IMR-90 (cell line): Measurements from ENCODE around the gene ACOX3. TPM values are rescaled to one million over a fixed set of nuclear protein-coding genes. Genes with fewer than 3 reads are reported as not detected.

Experiments used
- ATAC-seq: fragments of 200-7000 bp; cut with Tn5 transposase; 2 replicates; pipeline ENCODE4 v1.9.1; 2020; ENCODE audit warnings: low read depth, mild to moderate bottlenecking, moderate library complexity
- BruUV-seq: library from RNA; stranded (reverse); fragments of 400-500 nt; replicated peaks from 2 replicates; lab custom pipeline; 2021; lab: Mats Ljungman, UMichigan
- CTCF ChIA-PET: fragments of 300-600 bp; formaldehyde crosslinking; extraction: SDS; loops from one replicate; lab custom pipeline; 2021; ENCODE audit warnings: antibody characterized with exemption; lab: Yijun Ruan, JAX
- POLR2A ChIA-PET: fragments of 300-600 bp; sonication (Branson Sonifier 250); formaldehyde crosslinking; loops from one replicate; lab custom pipeline; 2022; ENCODE audit warnings: antibody characterized with exemption; ENCODE audit not compliant: unreplicated experiment; lab: Charles Lee
- DNase-seq: peaks from one replicate; pipeline ENCODE4 v3.0.0; 2013
- H2AFZ ChIP-seq: replicated peaks from 2 replicates; pipeline ENCODE3; 2013; ENCODE audit warnings: low read length, mild to moderate bottlenecking; ENCODE audit not compliant: poor library complexity
- H2AK5ac ChIP-seq: 2 replicates; pipeline ENCODE4 v1.6.1; 2013; ENCODE audit warnings: low read depth, low read length, inconsistent platforms
- H2AK9ac ChIP-seq: replicated peaks from 2 replicates; pipeline ENCODE3; 2013; ENCODE audit warnings: mild to moderate bottlenecking, low read depth, low read length, moderate library complexity; ENCODE audit not compliant: poor library complexity
- H2BK120ac ChIP-seq: 2 replicates; pipeline ENCODE4 v1.6.1; 2013; ENCODE audit warnings: low read depth, low read length, inconsistent platforms
- H2BK15ac ChIP-seq: 3 replicates; pipeline ENCODE4 v1.6.1; 2013; ENCODE audit warnings: low read depth, low read length, inconsistent platforms
- H2BK20ac ChIP-seq: 2 replicates; pipeline ENCODE4 v1.6.1; 2013; ENCODE audit warnings: low read depth, mild to moderate bottlenecking, inconsistent platforms, low read length, moderate library complexity
- H2BK5ac ChIP-seq: 2 replicates; pipeline ENCODE4 v1.6.1; 2013; ENCODE audit warnings: mild to moderate bottlenecking, low read depth, low read length, inconsistent platforms; ENCODE audit not compliant: poor library complexity, severe bottlenecking
- H3K14ac ChIP-seq: replicated peaks from 2 replicates; pipeline ENCODE4 v1.6.1; 2013; ENCODE audit warnings: low read depth, low read length, inconsistent platforms
- H3K18ac ChIP-seq: 2 replicates; pipeline ENCODE4 v1.6.1; 2013; ENCODE audit warnings: low read depth, low read length, control low read depth
- H3K23ac ChIP-seq: 2 replicates; pipeline ENCODE4 v1.6.1; 2013; ENCODE audit warnings: low read depth, low read length, inconsistent platforms
- H3K27ac ChIP-seq: 2 replicates; pipeline ENCODE4 v1.5.1; 2013; ENCODE audit warnings: mild to moderate bottlenecking, control low read depth, low read length; ENCODE audit not compliant: insufficient read depth
- H3K27me3 ChIP-seq: 2 replicates; pipeline ENCODE4 v1.6.1; 2013; ENCODE audit warnings: low read length; ENCODE audit not compliant: control insufficient read depth, insufficient read depth
- H3K36me3 ChIP-seq: 2 replicates; pipeline ENCODE4 v1.6.1; 2013; ENCODE audit warnings: low read length, mixed read lengths; ENCODE audit not compliant: control insufficient read depth, insufficient read depth
- H3K4ac ChIP-seq: 2 replicates; pipeline ENCODE4 v1.6.1; 2013; ENCODE audit warnings: low read depth, low read length, inconsistent platforms
- H3K4me1 ChIP-seq: 2 replicates; pipeline ENCODE4 v1.6.1; 2013; ENCODE audit warnings: low read length, mixed read lengths; ENCODE audit not compliant: control insufficient read depth, insufficient read depth
- H3K4me2 ChIP-seq: 2 replicates; pipeline ENCODE4 v1.6.1; 2013; ENCODE audit warnings: low read depth, mild to moderate bottlenecking, control low read depth, low read length, moderate library complexity
- H3K4me3 ChIP-seq: 2 replicates; pipeline ENCODE4 v1.5.1; 2013; ENCODE audit warnings: low read depth, mild to moderate bottlenecking, control low read depth, low read length, moderate library complexity; ENCODE audit not compliant: insufficient read depth
- H3K56ac ChIP-seq: 2 replicates; pipeline ENCODE4 v1.6.1; 2013; ENCODE audit warnings: low read length, inconsistent platforms; ENCODE audit not compliant: insufficient read depth; ENCODE audit errors: extremely low read depth
- H3K79me1 ChIP-seq, 2 experiments: 2 replicates each; pipeline ENCODE4 v1.6.1; 2013; ENCODE audit warnings: low read length in 2 of 2, inconsistent platforms in 1 of 2, low read depth in 1 of 2
- H3K9ac ChIP-seq: 2 replicates; pipeline ENCODE4 v1.6.1; 2013; ENCODE audit warnings: low read depth, low read length, control low read depth
- H3K9me1 ChIP-seq: 2 replicates; pipeline ENCODE4 v1.6.1; 2013; ENCODE audit warnings: low read length, inconsistent platforms; ENCODE audit not compliant: insufficient read depth
- H3K9me3 ChIP-seq: 2 replicates; pipeline ENCODE4 v1.6.1; 2013; ENCODE audit warnings: low read length; ENCODE audit not compliant: control insufficient read depth, insufficient read depth
- H4K20me1 ChIP-seq: 2 replicates; pipeline ENCODE4 v1.6.1; 2013; ENCODE audit warnings: low read length, inconsistent platforms; ENCODE audit not compliant: insufficient read depth
- H4K5ac ChIP-seq: 2 replicates; pipeline ENCODE4 v1.6.1; 2013; ENCODE audit warnings: mild to moderate bottlenecking, low read depth, low read length, control low read depth
- H4K8ac ChIP-seq, 2 experiments: 2 replicates each; pipeline ENCODE4 v1.6.1; 2013; ENCODE audit warnings: low read depth in 2 of 2, low read length in 2 of 2, control low read depth in 1 of 2, inconsistent platforms in 1 of 2
- H4K91ac ChIP-seq: 2 replicates; pipeline ENCODE4 v1.6.1; 2013; ENCODE audit warnings: low read depth, low read length, inconsistent platforms; ENCODE audit not compliant: insufficient read depth
- BHLHE40 ChIP-seq: fragments of 150-350 bp; IDR thresholded peaks from 2 replicates; pipeline ENCODE4 v1.6.1; 2016; ENCODE audit warnings: mild to moderate bottlenecking, low read depth, low read length
- CEBPB ChIP-seq: IDR thresholded peaks from 2 replicates; pipeline ENCODE4 v1.6.1; 2012; ENCODE audit warnings: low read depth, low read length, improper control_type of control experiment
- CHD1 ChIP-seq: IDR thresholded peaks from 2 replicates; pipeline ENCODE4 v1.6.1; 2012; ENCODE audit warnings: low read depth, low read length, improper control_type of control experiment
- FOS ChIP-seq: fragments of 150-350 bp; IDR thresholded peaks from 2 replicates; pipeline ENCODE4 v1.6.1; 2016; ENCODE audit warnings: low read depth, low read length
- MAFK ChIP-seq: IDR thresholded peaks from 2 replicates; pipeline ENCODE4 v1.6.1; 2012; ENCODE audit warnings: low read depth, low read length, improper control_type of control experiment
- MAZ ChIP-seq: IDR thresholded peaks from 2 replicates; pipeline ENCODE4 v1.6.1; 2012; ENCODE audit warnings: low read depth, mild to moderate bottlenecking, low read length, improper control_type of control experiment, moderate library complexity, borderline replicate concordance
- MXI1 ChIP-seq: IDR thresholded peaks from 2 replicates; pipeline ENCODE4 v1.6.1; 2012; ENCODE audit warnings: low read depth, mild to moderate bottlenecking, low read length, moderate library complexity, borderline replicate concordance
- NFE2L2 ChIP-seq: fragments of 150-350 bp; IDR thresholded peaks from 2 replicates; pipeline ENCODE4 v1.6.1; 2016; ENCODE audit warnings: low read depth, mild to moderate bottlenecking, low read length
- POLR2A ChIP-seq: IDR thresholded peaks from 2 replicates; pipeline ENCODE4 v1.6.1; 2012; ENCODE audit warnings: mild to moderate bottlenecking, low read depth, low read length
- RAD21 ChIP-seq: IDR thresholded peaks from 2 replicates; pipeline ENCODE4 v1.6.1; 2012; ENCODE audit warnings: low read length, improper control_type of control experiment
- RCOR1 ChIP-seq: IDR thresholded peaks from 2 replicates; pipeline ENCODE4 v1.6.1; 2012; ENCODE audit warnings: mild to moderate bottlenecking, low read length, improper control_type of control experiment; ENCODE audit not compliant: insufficient replicate concordance
- RFX5 ChIP-seq: IDR thresholded peaks from 2 replicates; pipeline ENCODE4 v1.8.0; 2012; ENCODE audit warnings: low read depth, mild to moderate bottlenecking, low read length, moderate library complexity
- SMC3 ChIP-seq: fragments of 150-350 bp; IDR thresholded peaks from 2 replicates; pipeline ENCODE4 v1.6.1; 2016; ENCODE audit warnings: low read depth, mild to moderate bottlenecking, antibody characterized with exemption, low read length, moderate library complexity
- WGBS, 2 experiments: methylation state at CpG; one replicate each; pipeline versions ENCODE4 v1.1.5 to v1.1.7; 2013; ENCODE audit warnings: missing lambda C conversion rate in 2 of 2; ENCODE audit not compliant: insufficient read length in 1 of 2; ENCODE audit errors: extremely low coverage in 2 of 2; 5-methylcytosine and 5-hydroxymethylcytosine counted together
- dilution Hi-C: fragments of 300-500 bp; cut with HindIII; formaldehyde crosslinking; loops from one replicate; pipeline ENCODE4 v1.14.3; 2018; ENCODE audit warnings: low sequenced_read_pairs; ENCODE audit not compliant: unreplicated experiment
- in situ Hi-C: fragments of 300-500 bp; cut with MboI; formaldehyde crosslinking; loops from 3 replicates; pipeline ENCODE4 v1.14.3; 2019; ENCODE audit warnings: low sequenced_read_pairs, inconsistent platforms, mixed read lengths
- intact Hi-C: fragments of 100-400 bp; cut with micrococcal nuclease; formaldehyde crosslinking; loops from 2 replicates; pipeline ENCODE4 v1.10.0; 2022
- polyA plus RNA-seq, 3 experiments: library from polyadenylated mRNA; depleted of rRNA; stranded (reverse); fragments of >200 nt; gene quantifications; 2 replicates each; pipeline ENCODE4 v1.2.3, GENCODE V29; 2012; ENCODE audit warnings: low replicate concordance in 1 of 3
- total RNA-seq: library from RNA; depleted of rRNA; stranded (reverse); fragments of >200 nt; gene quantifications from 2 replicates; pipeline ENCODE4 v1.2.3, GENCODE V29; 2012
- TF ChIP-seq, protein P1 (sequence below): fragments of 150-350 bp; IDR thresholded peaks from 2 replicates; pipeline ENCODE4 v1.6.1; 2017; ENCODE audit warnings: mild to moderate bottlenecking, antibody characterized with exemption, low read length, low read depth
- TF ChIP-seq, protein P2 (sequence below): fragments of 150-350 bp; IDR thresholded peaks from 2 replicates; pipeline ENCODE4 v1.6.1; 2016; ENCODE audit warnings: low read depth, mild to moderate bottlenecking, low read length, moderate library complexity, borderline replicate concordance
- TF ChIP-seq, protein P3 (sequence below): conservative IDR thresholded peaks from 2 replicates; pipeline ENCODE4 v1.5.1; 2012; ENCODE audit warnings: mild to moderate bottlenecking, low read depth, low read length, improper control_type of control experiment

The ACOX3 gene
- total and polyA plus RNA-seq, 2 of the 4 experiments (the other 2 are of a cell fraction): 15.2 to 25.8 TPM

DNA sequence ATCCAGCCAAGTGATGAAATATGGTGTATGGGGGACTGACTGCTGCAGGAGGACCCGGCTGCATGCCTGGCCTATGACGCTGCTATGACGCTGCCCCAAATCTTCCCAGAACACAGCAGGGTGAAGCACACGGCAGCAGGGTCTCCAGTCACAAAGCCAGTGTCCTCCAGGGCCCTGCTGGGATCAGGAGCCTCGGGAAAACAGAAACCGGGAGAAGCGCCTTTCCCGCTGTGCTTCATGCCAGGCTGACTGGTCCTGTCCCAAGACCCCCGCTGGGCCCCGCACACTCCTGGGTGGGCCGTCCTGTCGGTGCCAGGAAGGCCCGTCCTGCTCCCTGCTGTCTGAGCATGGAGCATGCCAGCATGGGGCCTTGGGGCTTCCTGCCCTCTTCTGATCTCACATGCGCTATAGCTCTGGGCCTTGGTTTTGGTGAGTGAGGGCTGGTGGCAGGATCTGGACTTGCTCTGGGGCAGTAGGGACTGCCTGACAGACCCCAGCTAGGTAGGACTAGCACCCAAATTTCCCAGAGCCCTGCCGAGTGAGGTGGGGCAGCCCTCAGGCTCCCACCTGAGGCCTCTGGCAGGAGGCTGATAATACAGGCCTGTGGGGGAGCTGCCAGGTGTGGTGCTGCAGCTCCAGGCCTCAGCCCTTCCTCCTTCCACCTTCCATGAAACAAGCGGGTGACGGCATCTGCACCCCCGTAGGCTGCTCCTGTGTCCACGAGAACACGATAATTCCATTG, 64.0 kb downstream of the ACOX3 start:
- ChIA-PET POLR2A (no interaction called here), CTCF (interaction anchor here (0.6 kb wide), 1 partner anchor 10 kb away, joined by 4 read pairs; no protein-coding TSS in a partner anchor)
- Histone ChIP-seq H3K4me1 (no peaks in the 10 kb centered on the region), H3K27me3 (no peaks in the 10 kb centered on the region), H2AK9ac (no peak overlapping the region), H3K23ac (no peak overlapping the region), H2BK20ac (no peak overlapping the region), H4K5ac (no peak overlapping the region), H3K4me3 (no peak overlapping the region), H3K4me2 (no peak overlapping the region), H4K8ac (no peak overlapping the region), H2BK120ac (no peak overlapping the region), H2AK5ac (no peak overlapping the region), H4K91ac (no peak overlapping the region), H3K36me3 (peaks cover 20% of the 10 kb centered on the region), H3K9ac (no peak overlapping the region), H4K20me1 (no peaks in the 10 kb centered on the region; the same call in 1 of the 2 replicates), H2AFZ (no peak overlapping the region), H3K27ac (no peak overlapping the region), H3K9me3 (no peaks in the 10 kb centered on the region), H3K56ac (no peak overlapping the region), H3K4ac (no peak overlapping the region), H3K18ac (no peak overlapping the region), H2BK15ac (no peak overlapping the region), H2BK5ac (no peak overlapping the region), H3K79me1 (no peaks in the 10 kb centered on the region), H3K14ac (no peak overlapping the region), H3K9me1 (no peaks in the 10 kb centered on the region)
- ATAC-seq (no peak), DNase-seq (no peak)
- dilution Hi-C loops (no loop called here), intact Hi-C loops (no loop called here), in situ Hi-C loops (no loop called here)
- no peak for TF ChIP-seq MAZ
- no peak for TF ChIP-seq RAD21
- no peak for TF ChIP-seq NFE2L2
- no peak for TF ChIP-seq RCOR1
- TF ChIP-seq SMC3: no peak
- TF ChIP-seq RFX5: no peak
- no peak for TF ChIP-seq FOS
- no peak for TF ChIP-seq CEBPB
- no peak for TF ChIP-seq MXI1
- TF ChIP-seq, protein P1, sequence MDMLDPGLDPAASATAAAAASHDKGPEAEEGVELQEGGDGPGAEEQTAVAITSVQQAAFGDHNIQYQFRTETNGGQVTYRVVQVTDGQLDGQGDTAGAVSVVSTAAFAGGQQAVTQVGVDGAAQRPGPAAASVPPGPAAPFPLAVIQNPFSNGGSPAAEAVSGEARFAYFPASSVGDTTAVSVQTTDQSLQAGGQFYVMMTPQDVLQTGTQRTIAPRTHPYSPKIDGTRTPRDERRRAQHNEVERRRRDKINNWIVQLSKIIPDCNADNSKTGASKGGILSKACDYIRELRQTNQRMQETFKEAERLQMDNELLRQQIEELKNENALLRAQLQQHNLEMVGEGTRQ: no peak
- TF ChIP-seq MAFK: no peak
- no peak for TF ChIP-seq POLR2A
- TF ChIP-seq, protein P2, sequence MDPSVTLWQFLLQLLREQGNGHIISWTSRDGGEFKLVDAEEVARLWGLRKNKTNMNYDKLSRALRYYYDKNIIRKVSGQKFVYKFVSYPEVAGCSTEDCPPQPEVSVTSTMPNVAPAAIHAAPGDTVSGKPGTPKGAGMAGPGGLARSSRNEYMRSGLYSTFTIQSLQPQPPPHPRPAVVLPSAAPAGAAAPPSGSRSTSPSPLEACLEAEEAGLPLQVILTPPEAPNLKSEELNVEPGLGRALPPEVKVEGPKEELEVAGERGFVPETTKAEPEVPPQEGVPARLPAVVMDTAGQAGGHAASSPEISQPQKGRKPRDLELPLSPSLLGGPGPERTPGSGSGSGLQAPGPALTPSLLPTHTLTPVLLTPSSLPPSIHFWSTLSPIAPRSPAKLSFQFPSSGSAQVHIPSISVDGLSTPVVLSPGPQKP: no peak
- TF ChIP-seq, protein P3, sequence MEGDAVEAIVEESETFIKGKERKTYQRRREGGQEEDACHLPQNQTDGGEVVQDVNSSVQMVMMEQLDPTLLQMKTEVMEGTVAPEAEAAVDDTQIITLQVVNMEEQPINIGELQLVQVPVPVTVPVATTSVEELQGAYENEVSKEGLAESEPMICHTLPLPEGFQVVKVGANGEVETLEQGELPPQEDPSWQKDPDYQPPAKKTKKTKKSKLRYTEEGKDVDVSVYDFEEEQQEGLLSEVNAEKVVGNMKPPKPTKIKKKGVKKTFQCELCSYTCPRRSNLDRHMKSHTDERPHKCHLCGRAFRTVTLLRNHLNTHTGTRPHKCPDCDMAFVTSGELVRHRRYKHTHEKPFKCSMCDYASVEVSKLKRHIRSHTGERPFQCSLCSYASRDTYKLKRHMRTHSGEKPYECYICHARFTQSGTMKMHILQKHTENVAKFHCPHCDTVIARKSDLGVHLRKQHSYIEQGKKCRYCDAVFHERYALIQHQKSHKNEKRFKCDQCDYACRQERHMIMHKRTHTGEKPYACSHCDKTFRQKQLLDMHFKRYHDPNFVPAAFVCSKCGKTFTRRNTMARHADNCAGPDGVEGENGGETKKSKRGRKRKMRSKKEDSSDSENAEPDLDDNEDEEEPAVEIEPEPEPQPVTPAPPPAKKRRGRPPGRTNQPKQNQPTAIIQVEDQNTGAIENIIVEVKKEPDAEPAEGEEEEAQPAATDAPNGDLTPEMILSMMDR: no peak
- TF ChIP-seq BHLHE40: no peak
- TF ChIP-seq CHD1: no peak
- 80% methylated on average over 12 of the region's 20 CpGs; no CpG with 5 or more reads in 1 of the 2 experiments for WGBS, 2 experiments
- no TSS peak for BruUV-seq
